ENCODE data around the gene RNF217.

The RNF217 gene

GRCh38 chr6:125129354-125129753, 167.1 kb downstream of the RNF217 start:
- DNase-seq: no peak

- no peak for DNase-seq
Measured at GRCh38 chr6:125132058-125132457, 169.8 kb downstream of the RNF217 start.

DNA sequence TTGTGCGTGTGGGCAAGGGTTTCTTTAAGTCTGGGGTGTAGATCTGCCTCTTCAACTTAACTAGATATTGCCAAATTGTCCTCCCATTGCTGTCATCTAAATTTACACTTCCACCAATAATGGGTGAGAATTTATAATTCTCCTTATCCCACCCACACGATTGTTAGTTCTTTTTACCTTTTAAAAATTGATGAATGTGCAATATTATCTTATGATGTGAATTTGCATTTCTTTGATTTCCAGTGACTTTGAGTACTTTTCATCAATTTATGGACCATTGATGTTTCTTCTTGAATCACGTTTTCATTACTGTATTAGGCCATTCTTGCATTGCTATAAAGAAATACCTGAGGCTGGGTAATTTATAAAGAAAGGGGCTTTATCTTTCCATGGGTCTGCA, 174.1 kb downstream of the RNF217 start:
- no peak for DNase-seq

DNA sequence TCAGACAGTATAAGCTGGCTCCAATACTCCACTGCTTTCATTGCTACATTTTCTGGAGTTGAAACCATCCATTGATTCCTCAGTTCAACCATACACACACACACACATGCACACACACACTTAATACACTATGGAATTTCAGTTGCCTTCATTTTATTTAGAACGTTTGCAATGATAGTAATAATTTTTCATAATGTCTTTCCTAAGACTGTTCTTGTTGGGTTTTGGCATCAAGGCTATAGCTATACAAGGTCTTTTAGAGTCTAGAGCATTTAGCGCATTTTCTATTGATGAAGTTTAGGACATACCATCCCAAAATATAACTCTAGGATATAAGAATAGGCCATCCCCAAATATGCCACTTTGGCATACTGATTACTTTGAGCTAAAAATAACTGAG, 175.8 kb downstream of the RNF217 start:
- no peak for DNase-seq

DNA sequence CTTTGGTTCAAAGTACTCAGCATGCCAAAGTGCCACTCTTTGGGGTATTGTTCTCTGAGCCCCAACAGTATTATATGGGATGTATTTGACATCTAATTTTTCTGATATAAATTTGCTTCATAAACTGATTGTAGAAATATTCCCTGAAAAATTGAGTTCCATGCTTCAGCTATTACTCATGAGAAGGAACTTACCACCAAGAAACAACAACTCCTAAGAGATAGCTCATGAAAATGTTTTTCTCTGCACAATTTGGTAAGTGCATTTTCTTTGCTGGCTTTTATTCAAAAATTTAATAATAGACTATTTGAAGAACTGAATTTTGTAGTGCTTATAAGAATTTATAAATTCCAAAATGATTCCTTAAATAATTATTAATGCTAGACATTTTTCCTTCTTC, 178.6 kb downstream of the RNF217 start:
- DNase-seq: no peak
